Coronary artery (tissue), 2 donors: ENCODE measurements around the gene CCDC146.
A peak's percentile ranks its signal among the peaks of the same experiment; 100 is the strongest.
"Not testable (repeated sequence)": the region's sequence is repeated elsewhere in the genome, so short reads cannot be mapped to it uniquely, and the experiment has no call there.

Experiments used
- DNase-seq: peaks from one replicate; pipeline ENCODE4 v3.0.0-alpha.2; 2017; ENCODE audit warnings: low spot score
- H3K27ac ChIP-seq, 2 donors: fragments of 200-600 bp; sonication (generic); one replicate each; pipeline ENCODE4 v1.5.1; 2016 to 2019
- H3K4me3 ChIP-seq: fragments of 200-600 bp; sonication (generic); 2 replicates; pipeline ENCODE4 v1.5.1; 2016; ENCODE audit warnings: mild to moderate bottlenecking, moderate library complexity
- CTCF ChIP-seq: fragments of 200-600 bp; sonication (generic); IDR thresholded peaks from one replicate; pipeline ENCODE4 v1.5.1; 2019; ENCODE audit warnings: antibody characterized with exemption

The CCDC146 gene

GRCh38 chr7:77331938-77332695 lies 209.7 kb downstream of the CCDC146 start:
- Histone ChIP-seq H3K4me3 (no peak overlapping the region), H3K27ac (no peak overlapping the region)
- DNase-seq, result peak; percentile 77
- TF ChIP-seq CTCF, result peak; percentile 49

- not testable (repeated sequence) for H3K4me3 ChIP-seq, H3K27ac ChIP-seq, DNase-seq
These were observed 211.6 kb downstream of the CCDC146 start for GRCh38 chr7:77334039-77334438.

GRCh38 chr7:77335581-77335980 lies 213.2 kb downstream of the CCDC146 start:
- Histone ChIP-seq H3K4me3 (no peak overlapping the region), H3K27ac (no peak overlapping the region)
- no peak for TF ChIP-seq CTCF
- DNase-seq, result no peak

GRCh38 chr7:77337456-77337990 lies 215.1 kb downstream of the CCDC146 start:
- Histone ChIP-seq H3K27ac (no peak overlapping the region), H3K4me3 (no peak overlapping the region)
- no peak for DNase-seq
- TF ChIP-seq CTCF, result no peak

- DNase-seq, result no peak
- H3K27ac ChIP-seq, result no peak overlapping the region
- H3K4me3 ChIP-seq, result no peak overlapping the region
- TF ChIP-seq CTCF, result no peak
These were observed 215.8 kb downstream of the CCDC146 start for GRCh38 chr7:77338260-77338659.

- no peak for TF ChIP-seq CTCF
- DNase-seq, result no peak
- Histone ChIP-seq H3K4me3 (no peak overlapping the region), H3K27ac (no peak overlapping the region)
These were observed 216.6 kb downstream of the CCDC146 start for GRCh38 chr7:77338883-77339629.

- no peak overlapping the region for H3K4me3 ChIP-seq
- no peak overlapping the region for H3K27ac ChIP-seq
- TF ChIP-seq CTCF, result no peak
- no peak for DNase-seq
These were observed 217.3 kb downstream of the CCDC146 start for GRCh38 chr7:77339726-77340125.
